HG03097 (cell line): ENCODE measurements around the gene PRKAR1B.

Source experiments
- ATAC-seq: cut with Tn5 transposase; IDR thresholded peaks from one replicate; pipeline ENCODE4 v1.9.1; 2021; ENCODE audit not compliant: unreplicated experiment, low FRiP score

The PRKAR1B gene

DNA sequence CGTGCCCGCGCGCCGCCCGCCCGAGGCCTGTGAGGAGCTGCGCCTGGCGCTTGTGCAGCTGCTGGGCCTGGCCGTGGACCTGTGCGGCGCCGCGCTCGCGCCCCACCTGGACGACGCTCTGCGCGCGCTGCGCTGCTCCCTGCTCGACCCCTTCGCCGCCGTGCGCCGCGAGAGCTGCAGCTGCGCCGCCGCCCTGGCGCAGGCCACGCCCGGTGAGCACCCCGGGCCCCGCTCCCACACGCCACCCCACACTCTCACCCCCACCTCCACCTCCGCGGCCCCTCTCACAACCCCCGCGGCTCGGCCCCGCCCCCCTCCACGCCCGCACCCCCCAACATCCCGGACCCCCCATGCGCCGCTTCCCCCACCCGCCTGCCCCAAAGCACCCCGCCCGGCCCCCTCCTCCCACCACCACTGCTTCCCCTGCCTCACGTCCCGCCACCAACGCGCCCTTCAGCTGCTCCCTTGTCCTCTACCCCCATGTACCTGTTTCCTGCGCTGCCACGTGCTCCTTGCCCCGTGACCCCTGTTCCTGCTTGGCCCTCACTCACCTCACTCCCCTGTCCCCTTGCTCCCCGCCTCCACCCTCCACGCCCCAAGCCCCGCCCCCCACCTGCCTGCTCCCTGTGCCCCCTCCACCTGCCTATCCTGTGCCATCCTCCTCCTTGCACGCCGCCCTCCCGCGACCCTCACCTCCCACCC is at the start of gene PRKAR1B:
TSS of gene PRKAR1B (minus strand) at position 178 of the 702 bp plus-strand sequence. CDS start 15,776 bp downstream, outside the sequence.
- ATAC-seq = peak; percentile 23

DNA sequence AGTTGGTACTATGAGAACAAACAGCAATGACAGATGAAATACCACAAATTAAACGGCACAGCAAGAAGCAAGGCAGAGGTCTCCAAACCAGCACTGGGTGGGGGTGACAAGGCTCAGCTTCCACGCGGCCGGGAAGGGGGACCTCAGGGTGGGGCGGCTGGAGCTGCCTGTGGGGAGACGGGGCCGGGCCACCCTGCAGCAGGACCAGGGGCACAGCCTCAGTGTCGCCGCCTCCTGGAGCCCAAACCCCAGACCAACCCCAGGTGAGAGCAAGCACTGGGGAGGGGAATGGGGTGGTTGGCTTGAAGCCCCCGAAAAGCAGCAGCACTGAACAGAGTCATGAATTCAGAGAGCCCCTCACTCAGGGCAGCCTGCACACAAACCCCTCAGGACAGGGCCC is 49.3 kb upstream of the PRKAR1B start:
- no peak for ATAC-seq

DNA sequence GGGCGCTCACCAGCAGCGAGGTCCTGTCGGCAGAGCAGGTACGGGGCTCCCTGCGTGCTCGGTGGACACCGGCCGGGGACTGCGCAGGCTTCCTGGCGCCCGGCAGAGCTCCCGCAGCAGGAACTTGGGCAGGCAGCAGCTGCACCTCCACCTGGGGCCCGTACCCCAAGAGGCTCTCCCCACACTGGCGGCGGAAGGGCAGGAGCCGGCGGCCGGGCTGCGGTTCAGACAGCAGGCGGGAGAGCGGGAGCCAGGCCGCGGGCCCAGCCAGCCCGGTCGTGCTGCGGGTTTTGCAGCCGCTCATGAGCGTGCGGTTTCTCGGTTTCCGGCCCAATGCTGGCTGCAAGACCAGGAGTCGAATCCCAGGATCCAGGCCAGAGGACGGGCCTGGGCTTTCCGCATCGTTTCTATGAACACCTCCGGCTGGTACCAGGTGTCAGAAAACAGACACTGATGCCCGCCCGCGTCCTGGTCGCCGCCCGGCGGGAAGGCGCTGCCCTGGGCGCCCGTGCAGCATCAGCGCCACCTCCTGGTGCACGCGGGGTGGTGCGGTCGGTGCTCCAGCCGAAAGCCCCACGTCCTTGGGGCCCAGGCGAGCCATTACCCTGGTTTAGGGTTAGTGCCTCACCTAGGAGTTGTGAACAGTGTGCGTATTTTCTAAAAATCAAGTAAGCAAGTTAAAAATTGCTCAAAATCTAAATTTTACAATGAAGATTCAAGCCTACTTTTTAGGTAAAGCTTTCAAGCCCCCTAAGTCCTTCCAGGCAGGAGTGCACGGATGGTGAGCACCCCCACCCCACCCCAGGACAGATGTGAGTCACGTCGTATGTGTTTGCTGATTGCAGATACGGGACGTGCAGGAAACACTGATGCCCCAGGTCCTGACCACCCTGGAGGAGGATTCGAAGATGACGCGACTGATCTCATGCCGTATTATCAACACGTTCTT is 47.4 kb upstream of the PRKAR1B start:
- ATAC-seq = no peak

DNA sequence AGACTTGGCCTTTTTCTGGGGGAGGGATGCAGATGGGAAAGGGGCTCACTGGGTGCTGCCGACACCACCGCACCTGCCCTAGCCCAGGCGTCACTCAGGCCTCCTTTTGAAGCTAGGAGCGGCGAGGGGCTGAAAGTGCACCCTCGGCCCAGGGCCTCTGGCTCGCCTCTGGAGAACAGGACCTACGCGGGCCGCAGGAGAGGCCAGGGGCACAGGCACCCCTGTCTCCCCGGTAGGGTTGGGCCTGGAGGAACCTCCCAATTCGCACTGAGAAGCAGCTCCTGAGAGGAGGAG is 46.5 kb upstream of the PRKAR1B start:
- ATAC-seq = no peak

DNA sequence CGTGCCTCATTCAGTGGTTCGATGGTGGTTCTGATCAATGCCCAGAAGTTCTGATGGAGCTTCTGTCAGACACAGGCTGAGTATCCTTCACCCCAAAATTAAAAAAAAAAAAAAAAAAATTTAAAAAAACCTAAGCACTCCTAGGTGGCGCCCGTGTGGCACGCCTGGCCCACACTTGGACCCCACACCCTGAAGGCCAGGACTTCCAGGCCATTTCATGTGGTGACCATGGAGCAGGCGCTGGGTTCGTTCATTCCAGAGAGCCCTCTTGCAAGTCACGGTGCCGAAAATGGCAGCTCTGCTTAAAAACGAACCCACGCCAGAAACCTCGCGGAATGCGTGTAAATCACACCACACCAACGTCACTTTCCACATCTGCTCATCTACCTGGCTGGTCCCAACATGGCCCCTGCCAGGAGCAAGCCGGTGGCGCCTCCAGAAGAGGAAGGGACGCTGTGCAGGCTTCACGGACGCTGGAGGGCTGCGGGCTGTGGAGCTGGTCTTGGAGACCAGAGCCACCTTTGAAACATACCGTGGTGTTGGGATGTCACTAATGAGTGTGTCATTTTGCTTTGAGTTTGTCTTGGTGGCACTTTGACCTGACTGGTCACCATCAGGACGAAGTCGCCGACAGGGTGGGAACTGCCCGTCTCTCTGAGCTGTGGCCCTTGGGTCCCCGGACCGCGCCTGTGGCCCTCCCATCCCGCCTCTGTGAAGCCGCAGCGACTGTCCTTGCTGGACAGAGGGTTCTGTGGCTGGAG is 46.0 kb upstream of the PRKAR1B start:
- no peak for ATAC-seq

DNA sequence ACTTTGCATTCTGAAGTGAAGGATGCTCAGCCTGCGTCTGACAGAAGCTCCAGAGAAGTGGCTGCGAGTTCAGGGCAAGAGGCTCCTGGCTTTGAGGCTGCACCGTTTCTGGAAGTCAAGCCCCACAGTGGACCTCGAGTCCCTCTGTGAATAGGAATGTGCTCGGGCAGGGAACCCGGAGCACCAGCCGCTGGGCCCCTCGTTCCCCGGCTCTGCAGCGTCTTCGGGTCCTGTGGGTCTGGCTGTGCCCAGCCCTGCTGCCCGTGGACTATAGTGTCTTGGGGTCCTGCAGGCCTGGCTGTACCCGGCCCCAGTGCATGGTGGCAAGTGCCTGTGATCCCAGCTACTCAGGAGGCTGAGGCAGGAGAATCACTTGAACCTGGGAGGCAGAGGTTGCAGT is 45.3 kb upstream of the PRKAR1B start:
- ATAC-seq = no peak

DNA sequence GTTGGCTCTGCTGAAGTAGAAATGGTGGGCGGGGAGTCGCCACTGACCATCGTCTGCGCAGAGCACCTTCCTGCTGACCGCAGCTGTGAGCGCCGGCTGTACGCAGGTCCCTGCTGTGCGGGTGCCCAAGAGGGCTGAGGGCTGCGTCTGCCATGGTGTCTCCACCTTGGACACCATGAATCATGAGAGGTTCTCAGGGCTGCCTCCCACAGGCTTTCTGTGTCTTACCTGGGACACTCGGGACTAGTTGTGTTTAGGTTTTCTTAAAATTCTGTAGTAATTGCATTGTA is 44.9 kb upstream of the PRKAR1B start:
- no peak for ATAC-seq

DNA sequence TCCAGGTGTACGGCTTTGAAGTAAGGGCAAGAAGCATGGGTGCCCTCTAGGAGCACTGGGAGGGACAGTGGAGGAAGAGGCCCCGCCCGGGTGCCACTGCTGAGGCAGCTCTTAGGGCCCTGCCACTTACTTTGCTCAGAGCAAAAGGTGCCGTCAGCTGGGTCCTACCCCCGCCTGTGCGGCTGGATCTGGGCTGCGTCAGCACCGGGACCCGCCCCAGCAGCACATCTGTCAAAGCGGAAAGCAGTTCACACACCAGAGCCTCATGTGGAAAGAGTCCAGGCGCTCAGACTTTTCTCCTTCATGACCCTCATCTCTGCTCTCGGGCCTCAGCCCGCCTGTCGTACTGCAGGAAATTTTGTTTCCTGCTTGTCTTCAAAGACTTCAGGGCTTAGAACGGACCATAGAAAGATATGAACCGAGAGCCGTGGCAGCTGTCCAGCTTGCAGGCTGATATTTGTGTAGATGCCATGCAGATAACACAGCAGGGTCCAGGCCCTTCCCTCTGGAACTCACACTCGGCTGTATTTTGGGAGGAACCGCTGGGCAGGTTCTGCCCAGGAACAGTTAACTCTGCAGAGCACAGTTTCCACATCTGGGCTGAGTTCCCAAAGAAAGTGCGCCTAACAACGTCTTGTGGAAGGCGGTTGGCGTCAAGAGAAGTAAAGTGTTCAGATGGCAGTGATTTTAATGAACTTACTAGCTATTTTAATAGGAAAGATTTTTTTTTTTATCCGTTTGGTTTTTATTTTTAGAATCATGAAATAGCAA is 44.3 kb upstream of the PRKAR1B start:
- no peak for ATAC-seq

DNA sequence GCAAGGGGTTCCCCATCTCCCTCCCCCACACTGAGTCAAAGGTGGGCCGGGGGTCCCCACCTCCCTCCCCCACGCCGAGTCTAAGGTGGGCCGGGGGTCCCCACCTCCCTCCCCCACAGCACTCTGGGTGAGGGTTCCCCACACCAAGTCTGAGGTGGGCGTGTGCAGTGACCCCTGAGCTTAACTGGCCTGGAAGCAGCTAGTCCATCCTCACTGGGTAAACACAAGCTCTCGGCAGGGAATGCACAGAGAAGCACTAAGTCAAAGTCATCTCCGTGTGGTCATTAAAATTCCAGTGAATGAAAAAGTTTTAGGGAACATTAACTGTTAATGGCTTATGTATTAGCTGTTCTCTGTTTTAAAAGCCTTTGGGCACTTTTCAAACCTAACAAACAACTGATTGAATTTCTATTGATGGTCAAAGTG is 43.7 kb upstream of the PRKAR1B start:
- ATAC-seq = no peak

DNA sequence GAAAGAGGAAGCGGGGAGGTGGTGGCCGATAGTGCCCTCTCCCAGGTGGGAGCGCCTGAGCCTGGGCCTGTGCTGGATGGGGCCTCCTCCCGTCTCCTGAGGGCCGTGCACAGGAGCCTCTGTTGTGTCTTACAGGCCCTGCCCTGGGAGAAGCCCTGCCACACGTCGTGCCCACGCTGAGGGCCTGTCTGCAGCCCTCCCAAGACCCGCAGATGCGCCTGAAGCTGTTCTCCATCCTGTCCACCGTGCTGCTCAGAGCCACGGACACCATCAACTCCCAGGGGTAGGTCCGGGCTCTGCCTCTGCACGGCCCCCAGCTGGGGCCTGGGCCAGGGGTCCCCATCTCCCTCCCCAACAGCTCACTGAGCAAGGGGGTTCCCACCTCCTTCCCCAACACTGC is 43.3 kb upstream of the PRKAR1B start:
- ATAC-seq = no peak

DNA sequence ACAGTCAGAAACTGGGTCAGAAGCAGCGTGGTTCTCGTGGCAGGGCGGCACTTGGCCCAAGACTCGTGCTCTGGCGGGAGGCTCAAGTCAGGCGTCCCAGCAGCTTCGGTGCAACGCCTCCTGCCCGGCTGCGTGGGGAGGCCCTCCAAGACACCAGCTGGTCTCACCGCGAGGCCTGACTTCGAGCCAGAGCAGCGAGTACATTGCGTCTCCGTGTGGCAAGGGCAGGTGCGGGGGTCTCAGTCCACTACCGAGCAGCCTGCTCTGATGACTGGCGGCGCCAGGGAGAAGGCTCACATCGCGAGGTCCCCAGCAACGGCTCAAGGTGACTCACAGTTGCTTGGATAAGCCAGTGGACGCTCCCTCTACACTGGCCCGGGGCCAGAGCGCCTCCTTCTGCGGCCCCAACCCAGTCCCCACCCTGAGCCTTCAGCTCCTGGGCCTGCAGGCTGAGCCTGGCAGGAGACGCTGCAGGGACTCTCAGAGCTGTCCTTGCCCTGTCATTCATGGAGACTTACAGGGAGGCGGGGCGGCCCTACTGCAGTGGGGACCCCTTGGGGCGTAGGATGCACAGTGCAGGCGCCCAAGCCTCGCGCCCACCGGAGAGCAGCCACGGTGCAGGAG is 41.9 kb upstream of the PRKAR1B start:
- no peak for ATAC-seq

DNA sequence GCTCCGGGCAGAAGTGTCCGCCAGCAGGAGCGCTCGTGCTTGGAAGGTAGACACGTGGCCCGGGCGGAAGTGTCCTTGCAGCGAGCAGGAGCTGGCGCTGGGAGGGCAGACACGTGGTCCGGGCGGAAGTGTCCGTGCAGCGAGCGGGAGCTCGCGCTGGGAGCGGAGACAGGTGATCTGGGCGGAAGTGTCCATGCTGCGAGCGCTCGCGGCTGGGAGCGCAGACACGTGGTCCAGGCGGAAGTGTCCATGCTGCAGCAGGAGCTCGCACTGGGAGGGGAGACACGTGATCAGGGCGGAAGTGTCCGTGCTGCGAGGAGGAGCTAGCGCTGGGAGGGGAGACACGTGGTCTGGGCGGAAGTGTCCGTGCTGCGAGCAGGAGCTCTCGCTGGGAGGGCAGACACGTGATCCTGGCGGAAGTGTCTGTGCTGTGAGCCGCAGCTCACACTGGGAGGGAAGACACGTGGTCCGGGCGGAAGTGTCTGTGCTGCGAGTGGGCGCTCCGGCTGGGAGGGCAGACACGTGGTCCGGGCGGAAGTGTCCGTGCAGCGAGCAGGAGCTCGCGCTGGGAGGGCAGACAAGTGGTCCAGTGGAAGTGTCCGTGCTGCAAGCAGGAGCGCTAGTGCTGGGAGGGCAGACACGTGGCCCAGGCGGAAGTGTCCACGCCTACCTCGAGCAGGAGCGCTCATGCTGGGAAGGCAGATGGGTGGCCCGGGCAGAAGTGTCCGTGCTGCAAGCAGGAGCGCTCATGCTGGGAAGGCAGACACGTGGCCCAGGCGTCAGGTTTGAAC is 41.1 kb upstream of the PRKAR1B start:
- no peak for ATAC-seq

DNA sequence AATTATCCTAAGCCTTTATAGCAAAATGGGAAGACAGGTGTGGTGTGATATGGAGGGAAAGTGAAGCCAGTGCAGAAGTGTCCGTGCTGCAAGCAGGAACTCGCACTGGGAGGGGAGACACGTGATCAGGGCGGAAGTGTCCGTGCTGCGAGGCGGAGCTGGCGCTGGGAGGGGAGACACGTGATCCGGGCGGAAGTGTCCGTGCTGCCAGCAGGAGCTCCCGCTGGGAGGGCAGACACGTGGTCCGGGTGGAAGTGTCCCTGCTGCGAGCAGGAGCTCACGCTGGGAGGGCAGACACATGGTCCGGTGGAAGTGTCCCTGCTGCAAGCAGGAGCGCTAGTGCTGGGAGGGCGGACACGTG is 40.5 kb upstream of the PRKAR1B start:
- ATAC-seq = no peak

DNA sequence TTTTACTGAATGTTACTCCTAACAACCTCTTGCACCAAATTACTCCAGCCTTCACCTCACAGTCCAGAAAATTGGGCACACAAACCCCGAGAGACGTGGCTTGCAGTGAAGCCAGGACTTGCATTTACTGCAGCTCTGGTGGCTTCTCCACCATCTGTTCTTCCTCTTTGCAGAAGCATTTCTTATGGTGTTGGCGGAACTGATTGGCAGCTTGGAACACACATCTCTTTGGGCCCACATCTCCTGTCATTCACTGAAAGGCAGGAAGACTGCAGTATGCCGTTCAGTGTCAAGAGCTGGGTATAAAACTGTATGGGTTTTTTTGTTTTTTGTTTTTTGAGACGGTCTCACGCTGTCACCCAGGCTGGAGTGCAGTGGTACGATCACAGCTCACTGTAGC is 38.3 kb upstream of the PRKAR1B start:
- ATAC-seq = no peak

DNA sequence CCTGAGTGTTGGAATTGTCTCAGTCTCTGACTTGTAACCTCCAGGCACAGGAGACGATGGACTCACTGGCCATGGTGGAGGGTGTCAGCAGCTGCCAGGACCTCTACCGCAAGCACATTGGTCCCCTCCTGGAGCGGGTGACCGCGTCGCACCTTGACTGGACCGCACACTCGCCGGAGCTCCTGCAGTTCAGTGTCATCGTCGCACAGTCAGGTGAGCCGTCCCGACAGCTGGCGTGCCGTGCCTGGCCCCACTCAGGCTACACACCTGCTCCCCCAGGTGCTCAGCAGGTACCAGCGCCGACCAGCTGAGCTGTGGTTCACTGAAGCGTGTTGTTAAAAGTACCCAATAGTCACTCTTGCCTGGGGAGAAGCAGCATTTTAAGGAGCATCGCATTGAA is 36.7 kb upstream of the PRKAR1B start:
- ATAC-seq = no peak

DNA sequence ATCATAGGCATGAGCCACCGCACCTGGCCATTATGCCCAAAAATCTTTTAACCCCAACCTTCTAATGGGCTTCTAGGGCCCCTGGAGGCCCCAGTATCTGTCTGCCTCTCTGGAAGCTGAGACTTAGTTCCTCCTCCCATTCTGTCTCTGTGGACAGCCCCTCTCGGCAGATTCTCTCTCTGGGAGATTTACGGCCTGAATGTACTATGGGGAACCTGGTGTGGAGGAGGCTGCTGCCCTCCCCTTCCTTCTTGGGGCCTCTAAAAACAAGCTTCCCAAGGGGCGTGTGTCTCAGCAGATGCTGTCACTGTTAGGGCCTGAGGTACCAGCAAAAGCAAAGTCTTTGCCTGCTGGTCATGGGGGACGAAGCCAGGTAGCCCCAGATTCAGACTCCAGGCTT is 35.8 kb upstream of the PRKAR1B start:
- no peak for ATAC-seq

DNA sequence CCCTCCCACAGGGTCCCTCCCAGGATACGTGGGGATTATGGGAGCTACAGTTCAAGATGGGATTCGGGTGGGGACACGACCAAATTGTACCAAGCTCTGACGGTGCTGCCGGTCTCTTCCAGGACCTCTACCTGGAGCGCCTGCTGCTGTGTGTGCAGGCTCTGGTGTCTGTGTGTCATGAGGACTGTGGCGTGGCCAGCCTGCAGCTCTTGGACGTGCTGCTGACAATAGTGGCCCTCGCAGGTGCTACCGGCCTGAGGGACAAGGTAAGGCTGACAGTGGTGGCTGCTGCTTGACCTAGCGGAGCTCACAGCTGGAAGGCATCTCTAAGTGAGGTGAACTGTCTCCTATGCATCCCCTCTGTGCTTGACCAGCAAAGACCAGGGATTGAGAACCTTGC is 34.5 kb upstream of the PRKAR1B start:
- ATAC-seq = no peak

DNA sequence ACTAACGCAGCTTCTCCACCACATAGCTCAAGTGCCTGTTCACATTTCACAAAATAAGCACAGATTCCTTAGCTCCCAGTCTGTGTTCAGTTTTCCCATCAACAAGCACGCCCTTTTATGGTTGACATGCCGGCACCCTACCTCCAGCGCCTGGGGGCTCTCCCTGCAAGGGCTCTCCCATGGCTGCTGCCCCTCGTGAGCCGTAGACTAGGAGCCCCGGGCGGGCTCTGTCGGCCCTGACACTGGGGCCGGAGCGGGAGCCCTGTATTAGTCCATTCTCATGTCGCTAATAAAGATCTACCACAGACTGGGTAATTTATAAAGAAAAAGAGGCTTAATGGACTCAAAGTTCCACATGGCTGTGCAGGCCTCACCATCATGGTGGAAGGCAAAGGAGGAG is 34.0 kb upstream of the PRKAR1B start:
- ATAC-seq = no peak

DNA sequence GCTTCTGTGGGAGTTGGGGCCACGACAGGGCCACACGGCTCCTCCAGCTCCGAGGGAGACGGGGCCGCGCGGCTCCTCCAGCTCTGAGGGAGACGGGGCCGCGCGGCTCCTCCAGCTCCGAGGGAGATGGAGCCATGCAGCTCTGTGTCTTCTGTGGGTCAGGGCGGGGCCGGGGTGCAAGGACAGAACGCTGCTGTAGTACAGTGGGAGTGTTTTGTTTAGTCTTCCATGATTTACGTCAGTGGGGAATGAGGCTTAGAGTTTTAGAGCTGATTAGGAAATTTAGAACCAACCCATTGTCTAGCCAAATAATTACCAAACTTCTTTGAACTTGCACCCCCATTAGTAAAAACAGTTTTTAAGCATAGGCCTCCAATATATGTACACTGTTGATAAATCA is 32.9 kb upstream of the PRKAR1B start:
- no peak for ATAC-seq

DNA sequence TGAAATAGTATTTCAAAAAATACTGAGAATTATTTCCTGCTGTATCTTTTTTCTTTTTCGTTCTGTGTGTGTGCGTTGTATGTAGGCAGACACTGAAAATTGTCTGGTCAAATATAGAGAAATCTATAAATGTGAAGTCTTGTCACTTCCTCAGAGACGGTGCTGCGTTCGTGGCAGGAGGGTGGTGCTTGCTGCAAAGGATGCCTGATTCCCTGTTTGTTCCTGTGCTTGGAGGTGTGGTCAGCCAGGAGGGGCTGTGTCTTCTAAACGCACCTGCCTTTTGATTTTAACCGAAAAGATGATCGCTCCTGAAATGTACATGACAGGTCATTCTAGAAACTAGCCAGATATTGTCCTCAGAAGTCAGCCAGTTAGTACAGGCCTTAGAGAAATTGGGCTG is 32.5 kb upstream of the PRKAR1B start:
- ATAC-seq = no peak
